Medulla oblongata (tissue), 1 donor: Measurements from ENCODE around the gene MTFP1.
"Not testable (repeated sequence)": the region's sequence is repeated elsewhere in the genome, so short reads cannot be mapped to it uniquely, and the experiment has no call there.

Experiments used
- DNase-seq: peaks from one replicate; pipeline ENCODE4 v3.0.0-alpha.2; 2015; ENCODE audit errors: extremely low spot score

MTFP1 gene

DNA sequence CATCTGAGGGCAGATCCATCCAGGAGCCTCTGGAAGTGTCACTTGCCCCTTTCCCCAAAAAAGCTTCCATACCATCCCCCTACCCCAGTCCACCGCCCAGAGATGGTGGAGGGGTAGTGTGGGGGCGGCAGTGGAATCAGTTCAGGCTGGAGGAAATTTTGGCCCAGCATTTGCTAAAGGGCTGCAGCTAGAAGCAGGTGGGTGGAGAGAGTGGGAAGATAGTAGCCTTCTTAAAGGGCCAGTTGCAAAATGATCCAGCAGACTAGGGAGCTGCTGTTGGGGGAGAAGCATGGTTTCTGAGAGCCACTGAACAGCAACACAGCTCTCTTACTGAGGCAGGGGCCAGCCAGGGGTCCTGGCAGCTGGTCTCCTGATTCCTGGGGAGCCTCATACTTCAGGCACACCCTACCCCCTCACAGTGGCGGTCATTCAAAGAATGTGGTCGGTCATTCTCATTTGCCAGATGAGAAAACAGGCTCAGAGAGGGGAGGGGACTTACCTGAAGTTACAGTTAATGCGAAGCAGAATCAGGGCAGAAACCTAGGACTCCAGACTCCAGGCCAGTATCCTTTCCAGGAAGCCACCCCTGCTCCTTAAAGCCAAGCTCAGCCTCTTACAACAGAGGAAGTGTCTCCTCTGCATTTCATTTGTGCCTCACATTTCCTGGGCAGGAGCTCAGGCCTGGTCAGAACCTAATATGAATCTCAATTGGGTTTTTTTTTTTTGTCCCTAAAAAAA is 23.4 kb upstream of the MTFP1 start:
- no peak for DNase-seq

DNA sequence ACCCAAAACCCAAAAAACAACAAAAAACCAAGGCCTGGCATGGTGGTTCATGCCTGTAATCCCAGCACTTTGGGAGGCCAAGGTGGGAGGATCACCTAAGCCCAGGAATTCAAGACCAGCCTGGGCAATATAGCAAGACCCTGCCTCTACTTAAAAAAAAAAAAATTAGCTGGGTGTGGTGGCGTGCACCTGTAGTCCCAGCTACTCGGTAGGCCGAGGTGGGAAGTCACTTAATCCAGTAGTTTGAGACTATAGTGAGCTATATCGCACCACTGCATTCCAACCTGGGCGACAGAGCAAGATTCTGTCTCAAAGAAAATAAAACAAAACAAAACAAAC is 22.8 kb upstream of the MTFP1 start:
- DNase-seq: not testable (repeated sequence)

DNA sequence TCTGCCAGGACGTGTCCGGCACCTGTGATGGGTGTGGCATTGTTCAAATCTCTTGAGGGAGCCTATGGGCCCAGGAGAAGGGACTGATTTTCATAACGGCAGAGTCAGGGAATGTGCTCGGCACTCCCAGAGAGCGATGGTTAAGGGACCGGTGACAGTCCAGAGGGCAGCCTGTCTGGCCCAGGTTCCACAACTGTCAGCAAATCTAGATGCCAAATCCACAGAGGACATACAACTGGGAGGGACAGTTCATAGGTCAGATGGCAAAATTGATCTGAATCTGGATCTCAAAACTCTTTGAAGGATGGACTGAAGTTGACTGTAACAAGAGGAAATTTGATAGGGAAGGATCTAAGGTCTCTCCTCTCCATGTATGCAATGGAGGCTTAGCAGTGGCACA is 21.3 kb upstream of the MTFP1 start:
- DNase-seq: no peak

DNA sequence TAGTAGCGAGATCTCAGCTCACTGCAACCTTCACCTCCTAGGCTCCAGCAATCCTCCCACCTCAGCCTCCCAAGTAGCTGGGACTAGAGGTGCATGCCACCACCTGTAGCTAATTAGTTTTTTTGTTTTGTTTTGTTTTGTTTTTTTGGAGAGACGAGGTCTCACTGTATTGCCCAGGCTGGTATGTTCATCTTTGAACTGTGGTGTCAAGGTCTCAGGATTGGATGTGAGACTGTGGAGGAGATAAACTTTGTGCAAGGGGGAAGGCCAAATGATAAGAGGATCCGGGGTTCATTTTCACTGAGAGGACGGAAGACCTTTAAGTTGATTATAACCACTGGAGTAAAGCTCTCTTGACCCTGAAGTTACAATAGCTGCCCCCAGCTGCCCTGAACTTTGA is 19.8 kb upstream of the MTFP1 start:
- no peak for DNase-seq

DNA sequence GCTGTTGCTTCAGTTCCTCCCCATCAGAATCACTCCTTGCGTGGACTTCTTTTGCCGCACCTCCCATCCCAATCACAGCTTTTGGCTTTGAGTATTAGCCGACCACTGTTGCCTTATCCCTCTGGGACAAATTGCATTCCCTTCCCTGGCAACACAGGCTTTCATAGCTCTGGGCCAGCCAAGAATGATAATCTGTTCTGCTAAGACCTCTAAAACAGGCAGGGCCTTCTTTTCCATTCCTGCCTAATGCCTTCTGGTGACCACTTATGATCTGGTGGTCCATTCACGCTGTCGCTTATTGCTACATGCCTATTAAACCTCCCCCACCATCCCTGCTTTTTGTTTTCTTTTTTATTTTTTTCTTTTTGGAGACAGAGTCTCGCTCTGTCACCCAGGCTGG is 19.2 kb upstream of the MTFP1 start:
- no peak for DNase-seq

DNA sequence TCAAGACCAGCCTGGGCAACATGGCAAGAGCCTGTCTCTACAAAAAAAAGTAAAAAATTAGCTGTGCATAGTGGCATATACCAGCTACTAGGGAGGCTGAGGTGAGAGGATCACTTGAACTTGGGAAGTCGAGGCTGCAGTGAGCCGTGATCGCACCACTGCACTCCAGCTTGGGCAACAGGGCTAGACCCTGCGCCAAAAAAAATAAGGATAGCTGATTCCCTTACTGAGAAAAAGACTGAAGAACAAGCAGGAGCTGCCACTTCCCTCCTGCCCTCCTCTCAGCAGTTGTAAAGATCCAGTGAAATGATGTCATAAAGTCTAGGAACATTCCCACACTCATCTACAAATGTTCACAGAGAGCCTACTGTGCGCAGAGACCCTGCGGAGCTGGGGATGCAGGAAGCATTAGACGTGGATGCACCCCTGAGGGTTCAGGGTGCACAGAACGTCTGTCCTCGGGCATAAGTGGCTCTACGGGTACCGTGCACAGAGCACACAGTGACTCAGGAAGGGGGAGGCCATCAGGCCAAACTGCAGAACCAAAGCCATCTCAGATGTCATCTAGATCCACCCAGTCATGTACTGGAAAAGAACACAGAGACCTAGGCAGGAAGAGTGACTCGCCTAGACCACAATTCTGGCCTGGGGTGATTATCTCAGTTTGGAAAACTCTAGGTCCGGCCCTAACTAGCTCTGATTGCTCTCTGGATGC is 17.0 kb upstream of the MTFP1 start:
- no peak for DNase-seq

DNA sequence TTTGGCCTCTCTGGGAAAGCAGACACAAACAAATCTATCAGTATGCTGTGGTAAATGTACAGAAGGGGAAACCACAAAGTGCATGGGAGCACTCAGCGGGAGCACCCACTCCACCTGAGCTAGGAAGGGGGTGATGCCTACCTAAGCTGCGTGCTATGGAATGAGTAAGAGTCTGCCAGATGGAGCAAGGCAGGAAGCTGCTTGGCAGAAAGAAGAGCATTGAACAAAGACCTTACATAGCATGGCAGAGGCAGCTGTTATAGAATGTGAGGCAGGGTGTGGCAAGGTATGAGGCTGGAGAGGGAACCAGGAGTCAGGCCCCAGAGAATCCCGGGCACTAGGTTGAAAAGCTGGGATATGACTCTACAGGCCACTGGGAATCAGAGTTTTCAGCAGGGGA is 13.8 kb upstream of the MTFP1 start:
- DNase-seq: no peak

DNA sequence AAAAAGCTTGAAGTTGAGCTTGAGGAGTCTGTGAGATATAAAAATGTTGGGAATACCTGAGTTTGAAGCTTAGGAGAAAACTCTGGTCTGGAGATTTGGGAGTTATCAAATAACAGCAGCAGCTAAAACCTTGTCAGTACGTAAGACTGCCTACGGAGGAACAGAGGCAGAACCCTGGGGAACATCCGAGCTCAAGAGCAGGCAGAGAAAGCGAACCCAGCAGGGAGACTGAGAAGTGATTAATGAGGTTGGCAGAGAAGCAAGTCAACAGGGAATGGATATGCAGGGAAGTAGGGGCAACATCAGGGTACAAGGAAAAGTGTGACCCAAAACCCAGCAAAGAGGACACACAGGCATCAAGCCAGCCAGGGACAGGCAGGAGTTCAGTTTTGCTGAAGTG is 12.6 kb upstream of the MTFP1 start:
- DNase-seq: no peak

DNA sequence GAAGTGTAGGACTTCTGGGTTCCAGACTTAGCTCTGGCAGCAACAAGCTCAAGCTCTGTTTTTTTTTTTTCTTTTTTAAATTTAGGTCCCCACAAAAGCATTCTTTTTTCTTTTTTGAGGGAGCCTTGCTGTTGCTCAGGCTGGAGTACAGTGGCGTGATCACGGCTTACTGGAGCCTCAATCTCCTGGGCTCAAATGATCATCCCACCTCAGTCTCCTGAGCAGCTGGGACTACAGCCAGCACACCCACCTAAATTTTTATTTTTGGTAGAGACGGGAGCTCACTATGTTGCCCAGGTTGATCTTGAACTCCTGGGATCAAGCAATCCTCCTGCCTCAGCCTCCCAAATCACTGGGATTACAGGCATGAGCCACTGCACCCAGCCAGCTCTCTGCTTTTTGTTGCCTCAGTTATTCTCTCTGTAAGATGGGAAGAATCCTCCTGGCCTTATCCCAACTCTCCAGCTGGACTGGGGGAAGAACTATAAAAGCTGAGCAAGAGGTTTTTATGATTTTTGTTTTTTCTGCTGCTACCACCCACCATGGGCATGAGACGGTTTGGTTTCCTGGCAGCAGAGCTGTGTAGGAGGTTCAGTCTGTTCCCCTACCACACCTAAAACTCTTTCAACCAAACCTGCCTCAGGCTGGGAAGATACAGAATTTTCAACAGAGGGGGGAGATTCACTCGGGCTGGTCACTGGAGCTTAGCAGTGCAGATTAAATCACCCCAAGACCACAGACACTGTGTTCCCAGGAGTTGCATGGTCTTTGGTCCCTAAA is 11.6 kb upstream of the MTFP1 start:
- DNase-seq: no peak

DNA sequence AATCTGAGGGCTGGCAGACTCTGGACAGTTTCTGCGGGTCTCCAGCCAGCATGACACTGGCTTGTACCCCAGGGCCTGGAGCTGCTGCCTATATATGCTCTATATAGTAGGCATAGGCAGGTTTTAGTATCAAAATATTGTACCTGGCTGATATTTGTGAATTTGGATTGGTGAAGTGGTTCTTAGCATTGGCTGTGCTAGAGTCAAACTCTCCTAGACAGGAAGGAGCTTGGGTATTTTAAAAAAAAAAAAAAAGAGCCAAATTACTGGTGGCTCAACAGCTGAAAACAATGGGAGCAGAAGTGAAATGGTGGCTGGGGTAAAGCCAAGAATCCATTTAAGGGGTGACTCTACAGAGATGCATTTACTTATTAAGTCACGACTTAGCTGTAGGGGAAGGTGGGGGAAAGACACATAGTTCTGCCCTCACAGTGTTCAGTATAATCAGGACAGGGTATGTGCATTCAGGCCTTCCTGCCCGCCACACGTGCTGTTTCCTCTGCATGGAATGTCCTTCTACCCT is 11.0 kb upstream of the MTFP1 start:
- no peak for DNase-seq

DNA sequence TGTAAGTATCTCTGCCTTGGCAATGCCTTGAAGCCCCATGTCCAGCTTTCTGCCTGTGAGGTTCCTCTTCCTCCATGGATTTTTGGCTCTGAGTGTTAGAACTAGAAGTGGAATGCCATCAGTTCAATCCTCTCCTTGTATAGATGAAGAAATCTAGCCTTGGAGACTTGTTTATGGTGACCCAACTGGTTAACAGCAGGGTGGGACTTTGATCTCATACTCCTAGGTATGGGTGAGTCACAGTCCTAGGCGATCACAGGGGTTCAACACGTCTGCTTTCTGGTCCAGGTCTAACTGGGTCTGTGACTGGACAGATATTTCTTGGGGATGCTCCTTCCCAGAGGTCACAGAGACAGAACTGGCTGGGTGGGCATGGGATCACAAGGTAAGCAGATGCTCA is 9.2 kb upstream of the MTFP1 start:
- no peak for DNase-seq

DNA sequence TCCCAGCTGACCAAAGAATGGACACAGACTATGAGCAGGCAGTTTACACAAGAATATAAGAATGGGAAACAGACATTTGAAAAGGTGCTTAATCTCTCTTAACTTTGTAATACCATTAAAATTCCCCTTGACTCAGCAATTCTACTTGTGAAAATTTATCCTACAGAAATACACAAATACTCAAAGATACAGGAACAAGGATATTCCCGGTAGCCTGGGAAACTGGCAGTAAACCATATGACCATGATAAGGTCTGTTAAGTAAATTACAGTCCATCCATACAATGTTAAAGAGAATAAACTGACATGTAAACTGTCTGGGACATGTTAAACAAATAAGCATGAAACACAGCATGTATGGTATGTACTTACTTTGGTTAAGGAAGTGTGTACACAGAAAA is 8.7 kb upstream of the MTFP1 start:
- DNase-seq: no peak

DNA sequence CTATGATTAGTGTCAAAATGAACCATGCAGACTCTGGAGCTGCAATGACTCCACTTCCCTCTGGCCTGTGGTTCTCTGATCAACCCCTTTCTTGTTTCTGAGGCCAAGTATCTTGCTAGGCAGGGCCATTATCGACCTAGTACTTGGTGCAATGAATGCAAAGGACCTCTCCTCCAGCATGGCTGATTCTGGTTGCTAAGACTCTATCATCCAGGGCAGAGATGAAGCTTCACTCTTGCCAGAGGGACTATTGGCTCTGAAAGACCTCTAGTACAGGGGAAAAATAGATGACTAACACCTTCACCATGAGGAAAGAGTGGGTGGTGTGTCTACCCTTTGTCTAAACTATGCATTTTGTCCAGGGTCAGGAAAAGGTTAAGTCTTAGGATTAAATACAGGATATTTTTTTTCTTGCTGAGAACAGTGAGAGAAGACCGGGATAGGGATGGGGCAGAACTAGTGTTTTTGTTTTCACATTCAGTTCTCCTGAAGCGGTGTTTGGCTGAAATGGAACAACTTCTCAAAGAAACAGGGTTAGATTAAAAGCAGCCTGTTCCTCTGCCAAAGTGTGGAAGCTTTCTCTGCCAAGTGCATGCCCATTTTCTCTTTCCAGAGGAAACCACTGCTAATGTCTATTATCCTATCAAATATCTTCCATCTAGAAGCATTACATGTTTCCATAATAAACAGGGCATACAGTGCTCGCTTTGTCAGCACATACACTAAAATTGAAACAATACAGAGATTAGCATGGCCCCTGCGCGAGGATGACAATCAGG is 5.0 kb upstream of the MTFP1 start:
- DNase-seq: peak; percentile 36

DNA sequence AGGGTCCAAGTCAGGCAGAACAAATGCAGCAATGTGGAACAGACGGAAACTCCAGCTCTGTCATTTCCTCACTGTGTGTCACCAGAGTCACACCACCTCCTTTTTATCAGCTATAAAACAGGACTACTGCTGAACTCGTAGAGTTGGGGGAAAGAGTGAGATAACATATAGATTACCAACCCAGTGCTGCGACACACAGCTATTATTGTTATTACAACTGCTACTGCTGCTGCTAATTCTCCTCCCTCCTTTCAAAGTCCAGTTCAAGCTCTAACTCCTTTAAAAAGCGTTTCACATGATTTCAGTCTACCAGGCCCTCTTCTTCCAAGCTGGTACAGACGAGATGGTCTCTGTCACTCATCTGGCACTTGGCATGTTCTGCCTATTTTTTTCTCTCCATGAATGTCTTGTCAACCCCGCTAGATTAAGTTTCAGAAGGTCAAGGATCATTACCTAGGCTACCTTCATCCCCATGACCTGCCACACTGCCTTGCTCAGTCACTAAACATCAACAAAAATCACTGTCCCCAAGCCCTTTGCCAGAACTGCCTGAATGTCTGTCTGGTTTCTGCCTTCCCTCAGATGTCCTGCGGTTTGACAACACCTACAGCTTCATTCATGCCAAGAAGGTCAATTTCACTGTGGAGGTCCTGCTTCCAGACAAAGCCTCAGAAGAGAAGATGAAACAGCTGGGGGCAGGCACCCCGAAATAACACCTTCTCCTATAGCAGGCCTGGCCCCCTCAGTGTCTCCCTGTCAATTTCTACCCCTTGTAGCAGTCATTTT is 3.7 kb upstream of the MTFP1 start:
- DNase-seq: no peak

DNA sequence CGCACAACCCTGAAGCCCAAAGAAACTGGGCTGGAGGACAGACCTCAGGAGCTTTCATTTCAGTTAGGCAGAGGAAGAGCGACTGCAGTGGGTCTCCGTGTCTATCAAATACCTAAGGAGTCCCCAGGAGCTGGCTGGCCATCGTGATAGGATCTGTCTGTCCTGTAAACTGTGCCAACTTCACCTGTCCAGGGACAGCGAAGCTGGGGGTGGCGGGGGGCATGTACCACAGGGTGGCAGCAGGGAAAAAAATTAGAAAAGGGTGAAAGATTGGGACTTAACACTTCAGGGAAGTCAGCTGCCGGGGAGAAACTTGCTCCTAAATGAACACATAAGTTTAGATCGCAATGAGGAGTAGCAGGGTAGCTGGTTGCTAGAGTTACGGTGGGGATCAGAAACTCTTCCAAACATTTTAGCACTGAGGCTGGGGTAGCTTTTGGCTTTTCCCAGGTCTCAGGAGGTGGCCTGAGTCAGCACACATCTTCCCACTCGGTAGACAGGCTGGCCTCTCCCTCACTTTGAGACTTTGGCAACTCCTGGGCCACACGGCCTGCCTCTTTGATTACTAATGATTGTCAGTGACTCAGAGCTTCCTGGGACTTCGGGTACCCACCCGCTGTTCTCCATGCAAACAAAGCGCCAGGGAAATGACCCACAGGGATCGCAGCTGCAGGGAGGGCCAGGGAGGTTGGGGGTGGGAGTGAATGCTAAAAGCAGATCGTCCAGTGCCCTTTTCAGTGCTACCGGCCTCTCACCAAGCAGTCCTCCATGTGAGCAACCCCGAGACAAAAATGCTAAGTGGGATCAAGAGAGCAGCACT is 2.9 kb upstream of the MTFP1 start:
- DNase-seq: peak; percentile 83

DNA sequence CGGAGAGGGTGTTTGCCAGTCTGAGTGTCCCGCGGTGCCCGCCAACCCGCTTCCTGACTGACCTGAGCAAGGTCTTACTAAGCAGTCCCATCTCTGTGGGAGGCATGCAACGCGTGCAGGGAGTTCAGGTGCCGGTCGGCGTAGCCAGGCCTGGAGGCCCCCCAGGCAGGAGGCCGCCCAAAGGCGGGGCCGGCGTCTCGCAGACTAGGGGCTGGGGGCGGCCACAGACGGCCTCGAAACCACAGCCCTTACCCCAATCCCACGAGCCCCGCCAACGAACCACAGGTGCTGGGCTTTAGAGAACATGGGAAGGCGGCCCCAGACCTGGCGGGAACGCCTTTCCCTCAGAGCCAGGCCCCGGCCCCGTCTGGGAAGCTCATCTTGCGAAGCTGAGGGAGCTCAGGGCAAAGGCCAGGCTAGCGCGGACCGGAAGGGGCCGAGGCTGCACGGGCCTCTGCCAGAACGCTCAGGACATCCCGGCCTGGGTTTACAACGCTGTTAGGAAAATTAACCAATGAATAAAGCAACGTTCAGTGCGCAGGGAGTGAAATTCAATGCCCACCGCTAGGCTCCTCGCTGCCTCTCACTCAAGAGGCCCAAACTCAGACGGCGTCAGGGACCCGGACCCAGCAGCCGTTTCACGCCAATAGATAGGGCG is 2.1 kb upstream of the MTFP1 start:
- DNase-seq: no peak

DNA sequence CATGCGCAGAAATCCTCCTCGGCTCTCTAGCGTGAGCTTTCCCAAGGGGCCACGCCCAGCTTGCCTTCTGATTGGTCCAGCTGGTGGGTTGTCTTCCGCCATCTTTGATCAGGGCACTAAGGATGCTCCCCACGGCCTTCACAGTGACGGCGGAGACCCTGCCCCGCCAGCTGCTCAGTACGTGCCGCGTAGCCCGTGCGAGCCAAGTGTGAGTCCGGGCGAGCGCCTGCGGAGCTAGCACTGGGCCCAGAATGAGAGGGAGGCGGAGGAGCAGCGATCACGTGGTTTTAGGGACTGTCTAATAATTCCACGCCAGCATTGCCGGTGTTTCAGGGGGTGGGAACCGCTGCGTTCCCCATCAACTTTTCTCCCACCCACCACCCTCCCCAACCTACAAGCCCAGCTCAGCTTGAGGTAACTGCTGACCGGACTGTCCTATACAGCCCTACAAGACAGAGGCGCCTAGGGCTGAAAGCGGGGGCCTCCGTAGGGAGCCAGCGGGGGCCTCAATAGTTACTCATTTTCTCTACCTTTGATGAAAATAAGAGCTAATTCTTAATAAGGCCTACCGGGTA is 1.5 kb upstream of the MTFP1 start:
- peak; percentile 100 for DNase-seq

DNA sequence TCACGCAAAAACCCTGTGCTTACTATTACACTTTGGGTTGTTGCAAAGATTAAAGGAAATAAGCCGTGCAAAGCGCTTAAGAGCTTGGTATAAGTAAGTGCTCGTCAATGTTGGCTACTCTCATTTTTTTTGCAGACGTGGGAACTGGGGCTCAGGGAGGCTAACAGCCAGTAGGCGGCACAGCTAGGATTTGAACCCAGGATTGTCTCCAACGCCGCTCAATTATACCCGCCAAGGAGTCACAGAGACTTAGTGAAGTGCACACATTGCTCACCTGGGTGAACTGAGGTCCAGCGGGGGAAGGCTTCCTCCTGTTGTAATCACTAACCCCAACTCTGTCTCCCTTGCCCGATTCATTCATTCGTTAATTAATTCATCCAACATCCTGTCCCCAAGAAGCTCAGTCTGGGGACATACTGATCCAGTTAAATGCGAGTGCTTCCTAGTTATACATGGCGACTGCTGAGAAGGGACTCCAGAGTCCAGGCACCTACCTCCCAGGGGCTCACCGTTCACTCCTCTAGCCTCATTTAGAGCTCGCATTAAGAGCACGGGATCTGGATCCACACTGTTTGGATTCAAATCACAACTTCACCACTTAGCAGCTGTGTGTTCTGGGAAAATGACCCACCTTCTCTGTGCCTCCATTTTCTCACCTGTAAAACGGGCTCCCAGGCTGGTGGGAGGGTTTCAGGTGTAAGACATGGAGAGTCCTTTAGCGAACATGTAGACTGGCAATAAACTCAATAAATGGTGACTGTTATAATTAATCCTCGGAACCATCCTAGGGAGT is 838 bp upstream of the MTFP1 start:
- peak; percentile 52 for DNase-seq

DNA sequence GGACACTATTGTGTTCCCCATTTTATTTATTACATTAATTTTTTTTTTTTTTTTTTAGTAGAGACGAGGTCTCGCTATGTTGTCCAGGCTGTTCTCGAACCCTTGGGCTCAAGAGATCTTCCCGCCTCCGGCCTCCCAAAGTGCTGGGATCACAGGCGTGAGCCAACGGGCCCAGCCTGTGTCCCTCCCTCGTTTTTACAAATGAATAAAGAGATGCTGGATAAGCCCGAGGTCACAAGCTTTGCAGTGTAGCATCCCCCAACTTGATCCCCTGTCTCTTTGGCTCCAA is 297 bp upstream of the MTFP1 start:
- DNase-seq: no peak
